ENCODE data around the gene KIRREL3.

The KIRREL3 gene

GRCh38 chr11:126679033-126679432, 321.5 kb downstream of the KIRREL3 start:
- H3K36me3 ChIP-seq (ENCODE audit: insufficient read depth), result no peaks in the 10 kb centered on the region
- H3K4me1 ChIP-seq (ENCODE audit: low read depth, poor library complexity, severe bottlenecking), result peaks cover 6% of the 10 kb centered on the region
- H2AFZ ChIP-seq (ENCODE audit: low read depth), result no peak overlapping the region
- H3K79me2 ChIP-seq (ENCODE audit: insufficient read depth, low read depth), result no peaks in the 10 kb centered on the region
- H3K4me2 ChIP-seq, result no peak overlapping the region
- no peaks in the 10 kb centered on the region for H4K20me1 ChIP-seq (ENCODE audit: insufficient read depth)
- no peak overlapping the region for H3K27ac ChIP-seq
- TF ChIP-seq CTCF (conservative IDR thresholded peaks at IDR 0.05; ENCODE audit: low read depth, low read length), result no peak
- no peak overlapping the region for H3K9ac ChIP-seq
- H3K27me3 ChIP-seq (ENCODE audit: insufficient read depth, low read depth), result no peaks in the 10 kb centered on the region
- H3K4me3 ChIP-seq (IDR thresholded peaks at IDR 0.05; ENCODE audit: insufficient read depth, low read depth, low read length), result no peak overlapping the region

- no peak overlapping the region for H2AFZ ChIP-seq (ENCODE audit: low read depth)
- no peak overlapping the region for H3K4me2 ChIP-seq
- H3K4me3 ChIP-seq (IDR thresholded peaks at IDR 0.05; ENCODE audit: insufficient read depth, low read depth, low read length), result no peak overlapping the region
- H3K4me1 ChIP-seq (ENCODE audit: low read depth, poor library complexity, severe bottlenecking), result no peaks in the 10 kb centered on the region
- no peaks in the 10 kb centered on the region for H4K20me1 ChIP-seq (ENCODE audit: insufficient read depth)
- H3K79me2 ChIP-seq (ENCODE audit: insufficient read depth, low read depth), result no peaks in the 10 kb centered on the region
- no peak overlapping the region for H3K9ac ChIP-seq
- H3K36me3 ChIP-seq (ENCODE audit: insufficient read depth), result no peaks in the 10 kb centered on the region
- no peak overlapping the region for H3K27ac ChIP-seq
- H3K27me3 ChIP-seq (ENCODE audit: insufficient read depth, low read depth), result no peaks in the 10 kb centered on the region
- TF ChIP-seq CTCF (conservative IDR thresholded peaks at IDR 0.05; ENCODE audit: low read depth, low read length), result no peak
Observed at GRCh38 chr11:126676536-126676935, 324.0 kb downstream of the KIRREL3 start.

- no peak overlapping the region for H3K4me3 ChIP-seq (IDR thresholded peaks at IDR 0.05; ENCODE audit: insufficient read depth, low read depth, low read length)
- no peak overlapping the region for H3K27ac ChIP-seq
- no peak overlapping the region for H2AFZ ChIP-seq (ENCODE audit: low read depth)
- H3K36me3 ChIP-seq (ENCODE audit: insufficient read depth), result no peaks in the 10 kb centered on the region
- no peaks in the 10 kb centered on the region for H3K27me3 ChIP-seq (ENCODE audit: insufficient read depth, low read depth)
- no peaks in the 10 kb centered on the region for H3K4me1 ChIP-seq (ENCODE audit: low read depth, poor library complexity, severe bottlenecking)
- TF ChIP-seq CTCF (conservative IDR thresholded peaks at IDR 0.05; ENCODE audit: low read depth, low read length), result no peak
- H3K4me2 ChIP-seq, result no peak overlapping the region
- no peaks in the 10 kb centered on the region for H3K79me2 ChIP-seq (ENCODE audit: insufficient read depth, low read depth)
- H4K20me1 ChIP-seq (ENCODE audit: insufficient read depth), result no peaks in the 10 kb centered on the region
- H3K9ac ChIP-seq, result no peak overlapping the region
Observed at GRCh38 chr11:126673319-126673718, 327.3 kb downstream of the KIRREL3 start.

GRCh38 chr11:126669416-126669815, 331.2 kb downstream of the KIRREL3 start:
- H3K27ac ChIP-seq, result no peak overlapping the region
- no peaks in the 10 kb centered on the region for H3K36me3 ChIP-seq (ENCODE audit: insufficient read depth)
- H3K4me3 ChIP-seq (IDR thresholded peaks at IDR 0.05; ENCODE audit: insufficient read depth, low read depth, low read length), result no peak overlapping the region
- H3K27me3 ChIP-seq (ENCODE audit: insufficient read depth, low read depth), result no peaks in the 10 kb centered on the region
- H4K20me1 ChIP-seq (ENCODE audit: insufficient read depth), result no peaks in the 10 kb centered on the region
- no peak overlapping the region for H3K9ac ChIP-seq
- no peaks in the 10 kb centered on the region for H3K79me2 ChIP-seq (ENCODE audit: insufficient read depth, low read depth)
- no peak overlapping the region for H2AFZ ChIP-seq (ENCODE audit: low read depth)
- no peaks in the 10 kb centered on the region for H3K4me1 ChIP-seq (ENCODE audit: low read depth, poor library complexity, severe bottlenecking)
- no peak for TF ChIP-seq CTCF (conservative IDR thresholded peaks at IDR 0.05; ENCODE audit: low read depth, low read length)
- H3K4me2 ChIP-seq, result no peak overlapping the region
